HG03060 (cell line): ENCODE data around the gene MT1X.
"Not testable (repeated sequence)": the region's sequence is repeated elsewhere in the genome, so short reads cannot be mapped to it uniquely, and the experiment has no call there.

Experiments
- ATAC-seq: cut with Tn5 transposase; IDR thresholded peaks from one replicate; pipeline ENCODE4 v1.9.1; 2021; ENCODE audit warnings: low read depth, moderate number of reproducible peaks; ENCODE audit not compliant: unreplicated experiment

The MT1X gene

GRCh38 chr16:56708525-56709442 lies 26.5 kb downstream of the MT1X start:
- ATAC-seq = no peak

GRCh38 chr16:56709443-56710040 lies 27.3 kb downstream of the MT1X start:
- no peak for ATAC-seq

DNA sequence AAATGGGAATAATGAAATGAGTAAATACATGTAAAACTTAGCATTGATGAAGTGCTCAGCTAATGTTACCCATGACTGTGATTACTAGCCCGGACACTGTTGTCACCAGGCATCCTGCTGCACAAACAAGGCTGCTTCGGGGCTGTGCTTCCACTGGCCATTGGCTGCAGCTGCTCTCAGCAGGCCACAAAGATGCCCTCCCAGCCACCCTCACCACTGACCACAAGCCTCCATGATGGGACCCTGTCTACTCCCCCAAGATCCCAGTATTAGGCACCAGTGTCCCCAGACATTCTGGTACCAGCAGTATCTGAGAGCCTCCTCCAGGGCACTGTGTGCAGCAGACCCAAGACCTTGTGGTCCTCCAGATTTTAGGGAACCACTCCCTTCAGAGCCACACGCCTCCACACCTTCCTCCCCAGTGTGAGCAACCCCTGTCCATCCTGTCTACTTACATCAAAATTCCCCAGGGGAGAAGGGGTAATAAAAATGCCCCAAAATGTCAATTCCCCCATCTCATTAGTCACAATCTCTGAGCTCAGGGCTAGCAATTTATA lies 28.0 kb downstream of the MT1X start:
- ATAC-seq = no peak

- no peak for ATAC-seq
Observed at GRCh38 chr16:56711862-56712261, 29.6 kb downstream of the MT1X start.

GRCh38 chr16:56713794-56714193 lies 31.5 kb downstream of the MT1X start:
- ATAC-seq = no peak

GRCh38 chr16:56715126-56715525 lies 32.9 kb downstream of the MT1X start:
- no peak for ATAC-seq

DNA sequence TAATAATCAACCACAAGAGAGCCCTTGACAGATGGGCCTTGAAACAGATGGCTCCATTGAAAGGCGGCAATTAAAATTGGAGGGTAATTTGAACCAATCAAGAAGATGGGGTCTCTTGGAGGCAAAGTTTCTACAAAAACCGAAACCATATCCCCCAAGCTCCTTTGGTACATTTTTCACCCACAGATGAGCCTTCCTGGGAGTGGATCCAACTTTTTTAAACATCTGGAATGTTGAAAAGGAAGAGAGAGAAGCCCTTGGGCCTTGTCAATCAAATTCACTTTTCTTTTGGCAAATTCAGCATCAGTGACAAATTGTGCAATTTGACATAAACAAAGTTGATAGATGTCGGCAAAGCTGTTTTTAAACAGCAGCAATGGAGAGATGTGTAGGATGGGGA lies 34.5 kb downstream of the MT1X start:
- no peak for ATAC-seq

DNA sequence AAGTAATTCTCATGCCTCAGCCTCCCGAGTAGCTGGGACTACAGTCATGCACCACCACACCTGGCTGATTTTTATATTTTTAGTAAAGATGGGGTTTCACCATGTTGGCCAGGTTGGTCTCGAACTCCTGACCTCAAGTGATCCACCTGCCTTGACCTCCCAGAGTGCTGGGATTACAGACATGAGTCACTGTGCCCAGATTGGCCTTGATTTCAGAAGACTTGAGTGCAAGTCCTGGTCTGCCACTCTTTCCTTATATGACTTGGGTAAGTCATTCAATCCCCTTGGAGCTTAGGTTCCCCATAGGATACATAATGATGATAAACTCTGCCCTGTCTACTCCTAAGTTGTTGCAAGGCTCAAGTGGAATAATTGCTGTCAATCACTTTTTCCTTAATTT lies 35.3 kb downstream of the MT1X start:
- not testable (repeated sequence) for ATAC-seq

GRCh38 chr16:56722200-56722842 lies 40.1 kb downstream of the MT1X start:
- no peak for ATAC-seq

GRCh38 chr16:56724191-56724590 lies 41.9 kb downstream of the MT1X start:
- no peak for ATAC-seq

DNA sequence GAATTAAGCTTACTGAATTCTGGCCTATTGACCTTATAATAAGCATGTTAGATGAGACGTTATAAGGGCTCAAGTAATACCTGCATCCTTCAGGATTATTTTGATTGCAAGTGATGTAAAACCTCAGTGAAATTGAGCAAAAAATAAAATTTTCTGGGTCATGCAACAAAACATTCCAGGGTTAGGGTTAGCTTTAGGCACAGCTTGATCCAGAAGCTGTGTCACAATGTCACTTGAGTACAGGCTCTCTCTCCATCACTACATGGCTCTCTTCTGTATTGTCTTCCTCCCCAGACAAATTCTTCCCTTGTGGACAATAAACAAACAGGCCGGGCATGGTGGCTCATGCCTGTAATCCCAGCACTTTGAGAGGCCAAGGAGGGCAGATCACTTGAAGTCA lies 44.0 kb downstream of the MT1X start:
- ATAC-seq = no peak

- ATAC-seq = no peak
Observed at GRCh38 chr16:56726926-56727325, 44.7 kb downstream of the MT1X start.

DNA sequence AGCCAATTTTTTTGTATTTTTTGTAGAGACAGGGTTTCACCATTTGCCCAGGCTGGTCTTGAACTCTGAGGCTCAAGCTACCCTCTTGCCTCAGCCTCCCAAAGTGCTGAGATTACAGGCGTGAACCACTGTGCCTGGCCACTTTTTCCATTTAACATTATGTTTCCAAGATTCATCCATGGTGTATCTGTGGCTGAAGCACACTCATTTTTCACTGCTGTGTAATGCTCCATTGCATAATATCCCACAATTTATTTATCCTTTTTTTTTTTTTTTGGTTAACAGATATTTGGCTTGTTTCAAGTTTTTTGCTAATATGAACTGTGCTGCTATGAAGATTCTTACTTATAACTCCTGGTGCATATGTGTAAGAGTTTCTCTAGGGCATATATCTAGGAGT lies 45.8 kb downstream of the MT1X start:
- no peak for ATAC-seq

- no peak for ATAC-seq
Observed at GRCh38 chr16:56728980-56729734, 46.9 kb downstream of the MT1X start.

GRCh38 chr16:56729735-56730662 lies 47.7 kb downstream of the MT1X start, which contains the start of gene NUP93:
Gene NUP93 (plus strand): TSS chr16:56730129. CDS start chr16:56748248, 18,119 bp downstream.
- ATAC-seq = no peak

DNA sequence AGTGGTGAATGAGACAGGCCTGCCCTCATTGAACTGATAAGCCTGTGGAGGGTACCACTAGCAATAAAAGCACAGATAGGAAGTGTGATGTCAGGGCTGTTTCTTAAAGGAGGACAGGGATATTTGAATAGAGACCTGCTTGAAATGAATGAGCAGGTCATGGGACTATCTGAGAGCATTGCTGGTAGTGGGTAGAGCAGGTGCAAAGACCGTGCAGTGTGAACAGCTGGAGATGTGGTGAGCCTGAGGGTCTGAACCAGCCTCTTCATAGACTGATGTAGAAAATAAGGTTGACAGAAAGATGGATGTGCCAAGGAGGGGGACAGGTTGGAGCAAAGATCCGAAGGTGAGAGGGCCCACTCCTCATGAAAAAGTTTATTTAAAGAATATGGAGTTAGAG lies 50.1 kb downstream of the MT1X start:
- peak; percentile 35 for ATAC-seq

DNA sequence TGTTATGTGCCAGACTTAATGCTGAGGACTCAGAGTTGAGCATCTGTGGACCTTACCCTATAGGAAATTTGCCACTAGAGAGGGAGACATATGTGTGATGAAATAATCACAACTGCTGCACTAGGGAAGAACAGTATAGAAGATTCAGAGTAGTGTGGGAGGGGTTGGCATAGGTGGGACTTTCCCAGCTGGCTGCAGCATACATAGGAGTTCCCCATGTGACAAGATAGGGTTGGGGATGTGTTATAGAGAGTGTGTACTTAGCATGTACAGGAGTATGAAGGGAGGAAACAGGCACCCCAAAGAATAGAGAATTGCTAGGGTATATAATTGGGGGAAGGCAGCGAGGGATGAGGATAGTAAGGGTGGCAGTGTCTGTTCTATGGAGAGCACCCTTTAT lies 50.6 kb downstream of the MT1X start:
- ATAC-seq = peak; percentile 19
